ENCODE measurements around the gene MYCBPAP.

MYCBPAP gene

GRCh38 chr17:50493744-50494143 lies 14.5 kb upstream of the MYCBPAP start:
- no peak for DNase-seq

DNA sequence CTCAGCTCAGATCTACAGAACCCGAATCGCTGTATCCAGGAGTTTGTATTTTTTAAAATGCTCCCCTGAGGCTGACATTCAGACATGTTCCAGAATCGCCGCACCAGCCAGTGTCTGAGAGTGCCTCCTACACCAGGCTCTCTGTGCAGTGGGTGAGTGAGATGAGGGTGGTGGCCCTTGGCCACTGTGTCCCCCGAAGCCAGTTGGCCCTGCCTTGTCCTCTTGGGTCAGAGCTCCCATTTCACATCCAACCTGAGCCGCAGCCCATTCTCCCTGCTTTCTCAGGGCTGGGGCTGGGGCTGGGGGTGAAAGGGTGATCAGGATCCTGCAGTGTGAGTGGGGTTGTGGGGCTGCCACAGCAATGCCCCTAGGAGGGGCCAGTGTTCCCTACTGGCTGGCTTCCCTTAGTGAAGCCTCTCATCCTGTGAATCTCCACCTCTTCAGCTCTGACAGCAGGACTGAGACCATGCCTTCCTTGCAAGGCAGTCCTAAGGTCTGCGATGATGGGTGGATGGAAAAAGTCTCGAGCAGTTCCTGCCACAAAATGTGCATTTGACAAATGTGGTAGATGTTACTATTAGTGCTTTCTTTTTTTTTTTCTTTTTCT lies 12.9 kb upstream of the MYCBPAP start:
- DNase-seq: no peak

GRCh38 chr17:50495918-50496317 lies 12.3 kb upstream of the MYCBPAP start:
- no peak for DNase-seq

- no peak for DNase-seq
Measured at GRCh38 chr17:50498021-50498874, 10.0 kb upstream of the MYCBPAP start.

GRCh38 chr17:50499270-50499669 lies 9.0 kb upstream of the MYCBPAP start:
- DNase-seq: no peak

DNA sequence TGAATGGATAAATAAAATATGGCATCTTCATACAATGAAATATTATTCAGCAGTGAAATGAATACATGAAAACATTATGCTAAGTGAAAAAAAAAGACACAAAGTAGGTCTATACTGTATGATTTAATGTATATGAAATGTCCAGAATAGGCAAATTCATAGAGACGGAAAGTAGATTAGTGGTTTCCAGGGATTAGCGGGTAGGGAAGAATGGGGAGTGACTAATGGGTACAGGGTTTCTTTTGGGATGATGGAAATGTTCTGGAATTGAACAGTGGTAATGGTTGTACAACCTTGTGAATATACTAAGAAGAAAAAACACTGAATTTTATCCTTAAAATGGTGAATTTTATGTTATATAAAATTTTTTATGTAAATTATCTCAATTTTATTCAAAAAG lies 8.5 kb upstream of the MYCBPAP start:
- DNase-seq: no peak

DNA sequence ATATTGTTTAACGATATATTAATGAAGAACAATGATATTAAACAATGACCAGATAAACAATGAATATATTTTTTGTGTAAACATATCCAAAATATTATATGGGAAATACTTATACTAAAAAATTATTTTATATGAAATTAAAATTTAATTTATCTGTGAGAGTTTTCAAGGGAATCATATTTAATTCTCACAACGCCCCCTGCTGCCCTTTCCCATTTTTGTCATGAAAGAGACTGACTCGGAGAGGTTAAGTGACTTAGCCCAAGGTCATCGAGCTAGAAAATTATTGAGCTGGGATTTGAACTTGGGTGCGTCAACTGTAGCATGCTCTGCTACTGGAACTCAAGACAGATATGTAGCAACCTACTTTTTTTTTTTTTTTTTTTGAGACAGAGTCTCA lies 7.2 kb upstream of the MYCBPAP start:
- no peak for DNase-seq

- no peak for DNase-seq
Measured at GRCh38 chr17:50502301-50502990, 5.8 kb upstream of the MYCBPAP start.

GRCh38 chr17:50505591-50506130 lies 2.6 kb upstream of the MYCBPAP start:
- no peak for DNase-seq

- no peak for DNase-seq
Measured at GRCh38 chr17:50506298-50506697, 1.9 kb upstream of the MYCBPAP start.

- no peak for DNase-seq
Measured at GRCh38 chr17:50508573-50509460, 578 bp downstream of the MYCBPAP start.

DNA sequence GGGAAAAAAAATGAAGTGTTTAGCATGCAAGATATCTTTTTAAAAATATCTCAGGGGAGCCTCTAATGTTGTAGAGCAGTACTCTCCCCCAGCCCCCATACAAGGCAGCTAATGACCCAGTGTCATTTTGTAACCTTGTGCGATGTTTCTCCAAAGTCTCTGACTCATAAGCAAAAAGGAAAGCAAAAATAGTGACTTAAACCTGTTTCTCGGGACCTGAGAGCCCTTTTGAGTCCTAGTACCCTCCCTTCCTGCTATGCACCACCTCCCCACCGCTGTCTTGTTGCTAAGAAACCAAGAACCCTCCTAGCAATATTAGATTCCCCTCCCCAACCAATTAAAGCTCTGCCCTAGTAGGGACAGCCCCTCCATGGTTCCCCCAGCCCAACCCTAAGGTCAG lies 2.8 kb downstream of the MYCBPAP start:
- no peak for DNase-seq

GRCh38 chr17:50513495-50513894 lies 5.3 kb downstream of the MYCBPAP start:
- DNase-seq: no peak

GRCh38 chr17:50514388-50514787 lies 6.1 kb downstream of the MYCBPAP start:
- no peak for DNase-seq

DNA sequence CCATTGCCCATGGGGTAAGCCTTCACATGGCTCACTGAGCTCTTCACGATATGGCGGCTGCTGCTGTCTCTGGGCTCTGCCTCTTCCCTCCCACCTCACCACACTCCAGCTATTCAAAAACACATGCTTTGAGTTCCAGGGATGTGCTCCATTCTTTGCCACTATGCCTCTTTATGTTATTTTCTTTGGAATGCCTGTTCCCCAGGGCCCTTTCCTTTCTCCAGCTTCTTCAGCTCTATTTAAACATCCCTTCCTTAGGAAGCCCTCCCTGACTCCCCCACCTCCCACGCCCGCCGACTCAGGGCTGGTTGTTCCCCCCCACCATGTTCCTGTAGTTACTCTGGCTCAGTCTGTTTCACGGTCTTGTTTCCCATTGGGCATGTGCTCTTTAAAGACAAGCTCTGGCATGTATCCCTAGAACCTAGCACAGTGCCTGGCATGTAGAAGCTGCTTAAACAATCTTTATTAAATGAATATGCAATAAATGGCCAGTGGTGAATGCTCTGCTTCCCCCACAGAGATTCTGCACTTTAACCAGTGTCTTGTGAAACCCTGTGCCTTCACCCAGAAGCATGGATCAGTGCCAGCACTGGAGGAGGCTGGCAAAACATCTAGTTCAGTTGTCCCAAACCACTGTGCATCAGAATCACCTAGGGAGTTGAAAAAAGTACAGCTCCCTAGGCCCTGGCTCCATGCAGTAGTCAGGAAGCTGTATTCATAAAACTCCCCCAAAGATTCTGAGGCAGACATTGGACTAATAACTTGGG lies 6.9 kb downstream of the MYCBPAP start:
- no peak for DNase-seq

DNA sequence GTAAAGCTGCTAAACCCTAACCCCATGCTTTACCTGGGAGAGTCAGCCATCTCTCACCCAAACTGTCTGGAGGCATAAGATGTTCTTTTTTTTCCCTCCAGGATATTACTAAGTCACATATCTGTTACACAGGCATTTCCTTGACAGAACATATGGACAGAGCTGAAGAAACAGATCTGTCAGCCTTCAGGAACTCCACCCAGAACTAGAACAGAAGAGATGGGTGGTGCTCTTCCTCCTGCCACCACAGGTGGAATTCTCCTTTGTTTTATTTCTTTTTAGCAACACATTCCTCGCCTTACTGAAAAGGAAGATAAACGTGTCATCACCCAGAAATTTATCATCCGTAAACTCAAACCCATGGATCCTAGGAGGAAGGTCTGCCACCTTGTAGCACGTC lies 8.8 kb downstream of the MYCBPAP start:
- no peak for DNase-seq

DNA sequence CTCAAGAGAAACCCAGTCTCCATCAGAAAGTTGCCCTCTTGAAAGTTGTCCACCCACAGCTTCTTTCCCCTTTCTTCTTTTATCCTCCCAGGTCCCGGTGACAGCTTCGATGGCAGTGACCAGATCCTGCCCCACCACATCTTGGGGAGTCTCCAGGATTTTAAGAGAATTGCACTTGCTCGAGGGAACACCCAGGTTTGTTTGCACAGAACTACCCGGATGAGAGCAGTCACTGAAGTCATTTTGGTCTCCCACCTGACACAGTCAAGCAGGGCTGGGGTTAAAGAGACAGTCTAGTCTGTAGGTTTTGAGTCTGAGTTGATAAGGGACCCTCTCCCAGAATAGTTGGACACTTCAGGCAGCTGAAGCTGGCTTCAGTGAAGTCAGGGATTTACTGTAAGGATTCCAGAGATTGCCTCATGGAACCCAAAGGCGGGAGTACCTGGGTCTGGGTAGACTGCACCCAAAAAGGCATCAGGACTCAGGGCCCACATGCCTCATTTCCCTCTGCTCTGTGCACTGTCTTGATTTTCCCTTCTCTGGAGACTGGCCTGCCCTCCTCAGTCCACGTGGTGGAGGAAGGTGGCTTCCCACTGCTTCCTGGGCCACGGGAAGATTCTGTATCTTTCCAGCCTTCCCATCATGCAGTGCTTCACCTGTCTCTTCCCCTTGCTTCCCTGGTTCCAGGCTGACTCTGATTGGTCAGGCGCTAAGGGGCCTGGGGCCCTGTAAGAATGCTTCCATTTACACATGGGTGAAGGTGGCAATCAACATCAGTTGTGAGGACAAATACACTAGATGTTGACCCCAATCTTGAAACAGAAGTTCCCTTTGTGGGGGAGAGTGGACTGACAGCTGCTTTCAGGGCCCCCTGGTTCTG lies 9.5 kb downstream of the MYCBPAP start:
- DNase-seq: no peak

GRCh38 chr17:50518384-50519023 lies 10.3 kb downstream of the MYCBPAP start:
- DNase-seq: no peak

DNA sequence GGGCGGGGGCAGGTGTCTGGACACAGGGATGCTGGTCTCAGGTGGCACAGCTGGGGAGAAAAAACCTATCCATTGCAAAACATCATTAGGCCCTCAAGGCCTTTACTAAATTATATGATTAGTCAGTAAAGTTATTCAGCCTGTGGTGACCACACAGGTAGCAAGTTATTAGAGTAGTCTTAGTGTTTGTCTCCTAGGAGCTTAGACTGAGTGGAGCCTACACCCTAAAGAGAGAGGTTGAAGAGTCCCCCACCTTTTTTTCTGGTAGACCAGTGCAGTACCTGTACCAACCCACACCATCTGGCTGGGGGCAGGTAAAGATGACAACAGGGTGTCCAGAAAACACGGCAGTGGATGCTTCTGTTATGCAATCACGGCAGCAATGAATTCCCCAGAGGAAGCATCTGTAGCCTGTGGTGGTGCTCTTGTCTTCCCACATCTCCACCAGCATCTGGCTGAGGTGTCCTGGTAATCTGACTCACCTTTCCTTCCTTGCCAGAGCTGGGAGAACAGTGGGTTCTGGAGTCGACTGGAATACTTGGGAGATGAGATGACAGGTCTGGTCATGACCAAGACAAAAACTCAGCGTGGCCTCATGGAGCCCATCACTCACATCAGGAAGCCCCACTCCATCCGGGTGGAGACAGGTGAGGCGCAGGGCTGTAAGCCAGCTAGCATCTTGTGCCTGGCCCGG lies 11.0 kb downstream of the MYCBPAP start:
- no peak for DNase-seq

DNA sequence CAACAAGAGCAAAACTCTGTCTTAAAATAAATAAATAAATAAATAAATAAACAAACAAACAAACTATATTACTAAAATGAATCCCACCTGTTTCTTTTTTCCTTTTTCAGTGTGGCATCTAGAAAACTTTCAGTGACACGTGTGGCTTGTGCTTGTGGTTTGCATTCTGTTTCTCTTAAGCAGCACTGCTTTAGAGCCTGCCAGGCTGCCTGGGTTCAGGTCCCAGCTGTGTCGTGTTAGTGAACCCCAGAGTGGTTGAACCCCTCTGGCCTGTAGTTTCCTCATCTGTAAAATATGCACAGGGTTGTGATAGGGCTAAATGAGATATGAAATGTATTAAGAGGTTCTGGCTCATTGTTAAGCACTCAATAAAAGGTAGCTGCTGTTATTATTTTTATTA lies 12.2 kb downstream of the MYCBPAP start:
- no peak for DNase-seq

All from NCI-H1436 treated with DMSO at 0.1 percent for 48 hours (cell line).